Transverse colon (tissue), 4 donors: ENCODE data around the gene HIGD1A. TPM values are rescaled to one million over a fixed set of nuclear protein-coding genes. Genes with fewer than 3 reads are reported as not detected.

Experiments
- DNase-seq: peaks from one replicate; pipeline ENCODE4 v3.0.0-alpha.2; 2019
- H3K27ac ChIP-seq, 4 donors: fragments of 200-600 bp; sonication (generic); 2 replicates each; pipeline ENCODE4 v1.5.1; 2016 to 2018; ENCODE audit warnings: inconsistent platforms in 4 of 4
- H3K27me3 ChIP-seq: fragments of 200-600 bp; sonication (generic); 2 replicates; pipeline ENCODE4 v1.5.1; 2017; ENCODE audit warnings: inconsistent platforms
- H3K36me3 ChIP-seq, 4 donors: fragments of 200-600 bp; sonication (generic); 2 replicates each; pipeline ENCODE4 v1.5.1; 2017 to 2019; ENCODE audit warnings: inconsistent platforms in 4 of 4
- H3K4me1 ChIP-seq, 4 donors: fragments of 200-600 bp; sonication (generic); 2 replicates each; pipeline ENCODE4 v1.5.1; 2017 to 2020; ENCODE audit warnings: inconsistent platforms in 4 of 4
- H3K4me3 ChIP-seq, 4 donors: fragments of 200-600 bp; sonication (generic); 1 replicate in 1 of 4; 2 replicates in 3 of 4; pipeline versions ENCODE4 v1.5.1 to v1.6.1; 2017 to 2019; ENCODE audit warnings: inconsistent platforms in 4 of 4
- H3K9me3 ChIP-seq, 2 donors: fragments of 200-600 bp; sonication (generic); 2 replicates each; pipeline ENCODE4 v1.5.1; 2017 to 2019; ENCODE audit warnings: inconsistent platforms in 2 of 2
- CTCF ChIP-seq, 5 experiments: fragments of 200-600 bp in 3 of 5; fragments of 450-650 bp in 2 of 5; sonication (generic) in 3 of 5; IDR thresholded peaks; 1 replicate in 2 of 5; 2 replicates in 3 of 5; pipeline ENCODE4 v1.5.1; 2016 to 2017; ENCODE audit warnings: antibody characterized with exemption in 5 of 5, inconsistent platforms in 3 of 5, mild to moderate bottlenecking in 2 of 5, moderate library complexity in 1 of 5
- EP300 ChIP-seq: sonication (generic); formaldehyde crosslinking; IDR thresholded peaks from one replicate; pipeline ENCODE4 v1.6.1; 2017; ENCODE audit warnings: antibody characterized with exemption, low read depth
- POLR2A ChIP-seq: fragments of 450-650 bp; IDR thresholded peaks from one replicate; pipeline ENCODE4 v1.6.1; 2016; ENCODE audit warnings: antibody characterized with exemption, mild to moderate bottlenecking, moderate library complexity
- POLR2AphosphoS5 ChIP-seq, 3 donors: sonication (generic); formaldehyde crosslinking; IDR thresholded peaks; one replicate each; pipeline ENCODE4 v1.6.1; 2016; ENCODE audit warnings: antibody characterized with exemption in 3 of 3
- WGBS, 2 donors: methylation state at CpG; one replicate each; pipeline ENCODE4 v1.1.5; 2018; ENCODE audit warnings: low coverage in 1 of 2; 5-methylcytosine and 5-hydroxymethylcytosine counted together
- in situ Hi-C, 4 donors: fragments of 200-750 bp; cut with MboI; loops; one replicate each; pipeline versions ENCODE4 v1.15.0 to v1.15.1; 2017; ENCODE audit warnings: low sequenced_read_pairs in 3 of 4, low pct_ligation_motif_present in 1 of 4, low pct_unique_long_range_greater_than_20kb in 1 of 4
- intact Hi-C: fragments of 100-400 bp; cut with DNase I; formaldehyde crosslinking; loops from one replicate; pipeline ENCODE4 v1.15.1; 2023; ENCODE audit warnings: low total_unique reads
- total RNA-seq, 4 donors: library from RNA; depleted of rRNA; stranded (reverse); fragments of >200 nt; gene quantifications; one replicate each; pipeline ENCODE4 v1.1.0, GENCODE V29; 2016

HIGD1A gene
- total RNA-seq, 4 donors from 2014 or later = 41.4 to 518 (median 379) TPM

DNA sequence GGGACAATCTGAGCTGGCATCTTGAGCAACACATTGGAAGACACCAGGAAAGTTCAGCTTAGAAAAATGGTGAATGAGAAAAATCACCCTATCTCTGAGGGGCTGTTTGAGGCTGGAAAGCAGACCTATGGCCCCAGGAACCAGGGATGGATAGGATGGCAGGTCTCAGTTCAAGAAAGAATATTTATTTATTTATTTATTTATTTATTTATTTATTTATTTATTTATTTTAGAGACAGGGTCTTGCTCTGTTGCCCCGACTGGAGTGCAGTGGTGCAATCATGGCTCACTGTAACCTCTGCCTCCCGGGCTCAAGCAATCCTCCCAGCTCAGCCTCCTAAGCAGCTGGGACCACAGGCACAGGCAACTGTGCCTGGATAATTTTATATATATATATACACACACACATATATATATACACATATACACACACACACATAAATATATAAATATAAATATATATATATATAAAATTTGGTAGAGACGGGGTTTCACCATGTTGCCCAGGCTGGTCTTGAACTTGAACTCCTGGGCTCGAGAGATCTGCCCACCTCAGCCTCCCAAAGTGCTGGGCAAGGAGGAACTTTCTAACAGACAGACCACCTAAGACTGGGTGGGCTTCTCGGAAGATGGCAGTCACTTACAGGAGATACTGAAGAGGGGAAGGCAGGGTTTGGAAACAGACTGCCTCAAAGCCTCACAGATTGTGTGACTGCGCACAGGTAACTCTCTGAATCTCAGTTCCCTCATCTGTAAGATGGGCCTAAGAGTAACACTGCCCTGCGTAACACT, 60.9 kb downstream of the HIGD1A start:
- no peaks in the 10 kb centered on the region for H3K27me3 ChIP-seq
- H3K4me1 ChIP-seq = peaks cover 5 to 26% (median 10%) of the 10 kb centered on the region in 4 donors
- H3K27ac ChIP-seq = peak overlapping the region in 2 of 4 donors; percentile 44 to 55
- intact Hi-C loops = loop anchor here (10.0 kb wide), 1 partner anchor 159 kb away; the partner anchor contains the start of gene SEC22C
- in situ Hi-C loops = loop anchor here in 2 of 4 donors (10.0 kb wide), 2 partner anchors 89 to 169 kb away; partner anchors contain the start of gene ZBTB47 (in 2 of the 2)
- WGBS, 2 donors = 91 to 94% methylated on average over 4 to 7 of the region's 7 CpGs
- H3K4me3 ChIP-seq = no peak overlapping the region
- H3K9me3 ChIP-seq = no peaks in the 10 kb centered on the region
- no peak for DNase-seq
- TF ChIP-seq POLR2A = no peak
- no peaks in the 10 kb centered on the region for H3K36me3 ChIP-seq

DNA sequence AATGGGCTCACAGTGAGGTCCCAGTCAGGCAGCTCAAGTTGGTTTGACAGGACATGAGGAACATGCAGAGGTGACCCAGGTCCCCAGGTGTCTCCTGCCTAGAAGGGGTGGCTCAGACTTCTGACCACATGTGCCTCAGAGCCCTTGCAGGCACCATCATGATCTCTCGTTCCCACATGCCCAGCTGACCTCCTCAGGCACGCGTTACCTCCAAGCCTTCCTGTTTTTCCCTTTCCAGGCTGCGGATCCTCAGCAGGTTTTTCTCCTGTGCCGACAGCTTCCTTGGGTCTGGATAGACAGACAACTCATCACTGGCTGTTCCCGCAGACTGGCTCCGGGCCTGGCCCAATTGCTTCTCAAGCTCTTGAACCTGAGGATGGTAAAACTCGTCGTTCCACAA, 61.6 kb downstream of the HIGD1A start:
- no peak for TF ChIP-seq POLR2AphosphoS5 (IDR thresholded peaks at IDR 0.05)
- TF ChIP-seq CTCF (IDR thresholded peaks at IDR 0.05) = no peak
- no peak for TF ChIP-seq POLR2A
- DNase-seq = no peak
- in situ Hi-C loops = loop anchor here in 2 of 4 donors (10.0 kb wide), 2 partner anchors 88 to 168 kb away; partner anchors contain the start of gene ZBTB47 (in 2 of the 2)

GRCh38 chr3:42742259-42742658, 62.0 kb downstream of the HIGD1A start:
- in situ Hi-C loops = loop anchor here in 2 of 4 donors (10.0 kb wide), 2 partner anchors 87 to 167 kb away; partner anchors contain the start of gene ZBTB47 (in 2 of the 2)

More for the DNA sequence above, 61.6 kb downstream of the HIGD1A start:
- H3K9me3 ChIP-seq = no peaks in the 10 kb centered on the region
- no peak overlapping the region for H3K27ac ChIP-seq
- peaks cover 5 to 26% (median 10%) of the 10 kb centered on the region in 4 donors for H3K4me1 ChIP-seq
- no peaks in the 10 kb centered on the region for H3K27me3 ChIP-seq
- H3K36me3 ChIP-seq = no peaks in the 10 kb centered on the region
- intact Hi-C loops = loop anchor here (10.0 kb wide), 1 partner anchor 158 kb away; the partner anchor contains the start of gene SEC22C
- 94 to 96% methylated on average over 6 to 9 of the region's 9 CpGs for WGBS, 2 donors
- no peak overlapping the region for H3K4me3 ChIP-seq

GRCh38 chr3:42741796-42742195, 62.5 kb downstream of the HIGD1A start:
- Histone ChIP-seq H3K27me3 (no peaks in the 10 kb centered on the region), H3K9me3 (no peaks in the 10 kb centered on the region), H3K36me3 (no peaks in the 10 kb centered on the region), H3K27ac (no peak overlapping the region), H3K4me1 (peaks cover 5 to 19% (median 10%) of the 10 kb centered on the region in 4 donors), H3K4me3 (no peak overlapping the region)
- no peak for TF ChIP-seq CTCF (IDR thresholded peaks at IDR 0.05)
- intact Hi-C loops = loop anchor here (10.0 kb wide), 1 partner anchor 157 kb away; the partner anchor contains the start of gene SEC22C
- in situ Hi-C loops = loop anchor here in 2 of 4 donors (10.0 kb wide), 2 partner anchors 87 to 167 kb away; partner anchors contain the start of gene ZBTB47 (in 2 of the 2)
- 88% methylated on average over 3 of the region's 3 CpGs; no CpG with 5 or more reads in 1 of the 2 donors for WGBS, 2 donors
- DNase-seq = no peak

More at GRCh38 chr3:42742259-42742658, 62.0 kb downstream of the HIGD1A start:
- H3K27ac ChIP-seq = no peak overlapping the region
- no peaks in the 10 kb centered on the region for H3K36me3 ChIP-seq
- TF ChIP-seq EP300 = no peak
- TF ChIP-seq POLR2AphosphoS5 (IDR thresholded peaks at IDR 0.05) = no peak
- TF ChIP-seq CTCF (IDR thresholded peaks at IDR 0.05) = no peak
- no peak for TF ChIP-seq POLR2A
- DNase-seq = no peak
- no peaks in the 10 kb centered on the region for H3K27me3 ChIP-seq
- H3K9me3 ChIP-seq = no peaks in the 10 kb centered on the region
- H3K4me3 ChIP-seq = no peak overlapping the region
- 87 to 100% methylated on average over 2 to 4 of the region's 4 CpGs for WGBS, 2 donors
- peaks cover 5 to 24% (median 10%) of the 10 kb centered on the region in 4 donors for H3K4me1 ChIP-seq
- intact Hi-C loops = loop anchor here (10.0 kb wide), 1 partner anchor 157 kb away; the partner anchor contains the start of gene SEC22C
